Lower lobe of right lung (tissue), 2 donors: ENCODE data around the gene MYO15B. TPM values are rescaled to one million over a fixed set of nuclear protein-coding genes. Genes with fewer than 3 reads are reported as not detected.
A peak's percentile ranks its signal among the peaks of the same experiment; 100 is the strongest.

Source experiments
- ATAC-seq, 2 donors: fragments of 200-7000 bp; cut with Tn5 transposase; one replicate each; pipeline ENCODE4 v1.9.1; 2020 to 2022; ENCODE audit warnings: mild to moderate bottlenecking in 2 of 2, moderate library complexity in 2 of 2
- DNase-seq: peaks from one replicate; pipeline ENCODE4 v3.0.0-alpha.2; 2020
- H3K27ac ChIP-seq: fragments of 200-600 bp; one replicate; pipeline ENCODE4 v1.8.0; 2022
- H3K27me3 ChIP-seq: fragments of 200-600 bp; one replicate; pipeline ENCODE4 v1.8.0; 2022; ENCODE audit warnings: low read depth
- H3K36me3 ChIP-seq: fragments of 200-600 bp; one replicate; pipeline ENCODE4 v1.8.0; 2022; ENCODE audit warnings: mild to moderate bottlenecking
- H3K4me1 ChIP-seq: fragments of 200-600 bp; one replicate; pipeline ENCODE4 v1.8.0; 2022
- H3K4me3 ChIP-seq: fragments of 200-600 bp; one replicate; pipeline ENCODE4 v1.8.0; 2022; ENCODE audit warnings: mild to moderate bottlenecking
- H3K9me3 ChIP-seq: fragments of 200-600 bp; one replicate; pipeline ENCODE4 v1.8.0; 2022
- intact Hi-C: fragments of 100-400 bp; cut with DNase I; formaldehyde crosslinking; loops from one replicate; pipeline ENCODE4 v1.11.0; 2022
- total RNA-seq: library from RNA; stranded (reverse); fragmentation: NEBNext Ultra II Directional; extraction: Animal tissue kit (Norgen Biotek cat#: 25700); gene quantifications from one replicate; pipeline ENCODE4 v1.2.1, GENCODE V29; 2021
- TF ChIP-seq, protein P1 (sequence below): fragments of 200-600 bp; IDR thresholded peaks from one replicate; pipeline ENCODE4 v1.8.0; 2022; ENCODE audit warnings: antibody characterized with exemption, mild to moderate bottlenecking
- donor health status: DM: no; HTN: yes; CAD: no; lungs with severe emphysema.

Gene MYO15B
- total RNA-seq, 1 donor from 2014 or later = 181 TPM

DNA sequence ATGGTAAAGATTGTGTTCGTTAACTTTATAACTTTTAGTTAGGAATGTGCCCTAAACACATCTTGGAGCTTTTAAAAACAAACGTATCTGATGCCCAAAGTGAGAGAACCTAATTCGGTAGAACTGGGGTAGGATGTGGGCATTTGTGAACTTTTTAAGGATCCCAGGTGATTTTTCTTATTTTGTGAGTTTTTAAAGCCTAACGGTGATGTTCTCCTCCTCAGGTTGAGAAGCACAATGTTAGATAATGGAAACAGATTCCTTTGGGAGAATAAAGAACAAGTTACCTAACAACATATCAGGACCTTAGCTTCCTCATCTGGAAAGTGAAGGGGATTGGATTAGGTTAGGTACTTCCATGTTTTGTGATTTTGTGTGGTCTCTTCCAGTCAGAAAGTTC lies 80.2 kb downstream of the MYO15B start:
- TF ChIP-seq, protein P1, sequence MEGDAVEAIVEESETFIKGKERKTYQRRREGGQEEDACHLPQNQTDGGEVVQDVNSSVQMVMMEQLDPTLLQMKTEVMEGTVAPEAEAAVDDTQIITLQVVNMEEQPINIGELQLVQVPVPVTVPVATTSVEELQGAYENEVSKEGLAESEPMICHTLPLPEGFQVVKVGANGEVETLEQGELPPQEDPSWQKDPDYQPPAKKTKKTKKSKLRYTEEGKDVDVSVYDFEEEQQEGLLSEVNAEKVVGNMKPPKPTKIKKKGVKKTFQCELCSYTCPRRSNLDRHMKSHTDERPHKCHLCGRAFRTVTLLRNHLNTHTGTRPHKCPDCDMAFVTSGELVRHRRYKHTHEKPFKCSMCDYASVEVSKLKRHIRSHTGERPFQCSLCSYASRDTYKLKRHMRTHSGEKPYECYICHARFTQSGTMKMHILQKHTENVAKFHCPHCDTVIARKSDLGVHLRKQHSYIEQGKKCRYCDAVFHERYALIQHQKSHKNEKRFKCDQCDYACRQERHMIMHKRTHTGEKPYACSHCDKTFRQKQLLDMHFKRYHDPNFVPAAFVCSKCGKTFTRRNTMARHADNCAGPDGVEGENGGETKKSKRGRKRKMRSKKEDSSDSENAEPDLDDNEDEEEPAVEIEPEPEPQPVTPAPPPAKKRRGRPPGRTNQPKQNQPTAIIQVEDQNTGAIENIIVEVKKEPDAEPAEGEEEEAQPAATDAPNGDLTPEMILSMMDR = no peak
- DNase-seq = no peak
- H3K4me1 ChIP-seq = peaks cover 28% of the 10 kb centered on the region
- peak overlapping the region; percentile 92 for H3K27ac ChIP-seq
- no peaks in the 10 kb centered on the region for H3K27me3 ChIP-seq
- intact Hi-C loops = no loop called here
- peak overlapping the region; percentile 70 for H3K4me3 ChIP-seq
- H3K36me3 ChIP-seq = peaks cover 51% of the 10 kb centered on the region
- H3K9me3 ChIP-seq = no peaks in the 10 kb centered on the region
- no peak for ATAC-seq

DNA sequence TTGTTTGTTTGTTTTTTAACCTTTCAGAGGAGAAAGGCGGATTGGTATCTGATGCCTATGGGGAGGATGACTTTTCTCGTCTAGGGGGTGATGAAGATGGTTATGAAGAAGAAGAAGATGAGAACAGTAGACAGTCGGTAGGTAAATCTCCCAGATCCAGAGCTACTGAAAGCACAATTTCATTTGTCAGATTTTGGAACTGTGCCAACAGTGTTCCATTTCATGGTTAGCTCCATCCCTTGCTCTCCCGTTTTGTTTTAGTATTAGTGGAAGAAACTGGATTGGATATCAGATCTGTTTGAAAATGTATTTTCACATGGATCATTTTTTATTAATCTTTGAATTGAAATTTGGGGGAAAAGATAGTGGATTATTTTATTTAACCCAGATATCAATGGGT lies 80.9 kb downstream of the MYO15B start:
- Histone ChIP-seq H3K27ac (no peak overlapping the region), H3K4me3 (peak overlapping the region; percentile 70), H3K27me3 (no peaks in the 10 kb centered on the region), H3K36me3 (peaks cover 55% of the 10 kb centered on the region), H3K9me3 (no peaks in the 10 kb centered on the region), H3K4me1 (peaks cover 28% of the 10 kb centered on the region)
- TF ChIP-seq, protein P1 = no peak
- DNase-seq (no peak), ATAC-seq (no peak)
- intact Hi-C loops = no loop called here

DNA sequence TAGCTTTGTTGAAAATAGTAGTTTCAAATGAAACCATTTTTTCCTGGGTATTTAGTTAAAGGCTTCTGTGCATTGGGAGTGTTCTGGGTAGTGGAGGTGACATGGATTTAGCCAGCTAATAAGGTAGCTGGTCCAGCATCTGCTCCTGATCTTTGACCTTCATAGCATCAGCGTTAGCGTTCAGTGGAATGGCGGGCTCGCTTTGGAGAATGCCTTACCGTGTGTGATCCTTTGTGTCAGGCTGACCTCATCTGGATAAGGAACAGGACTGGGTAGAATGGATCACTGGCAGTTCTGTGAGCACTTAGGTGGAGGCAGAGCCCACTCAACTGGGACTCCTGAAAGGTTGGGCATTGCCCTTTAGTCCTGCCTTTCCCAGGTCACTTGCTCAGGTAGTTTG lies 83.3 kb downstream of the MYO15B start:
- no peak overlapping the region for H3K27ac ChIP-seq
- TF ChIP-seq, protein P1 = no peak
- peaks cover 28% of the 10 kb centered on the region for H3K4me1 ChIP-seq
- intact Hi-C loops = no loop called here
- H3K9me3 ChIP-seq = no peaks in the 10 kb centered on the region
- no peak for ATAC-seq
- H3K36me3 ChIP-seq = peaks cover 68% of the 10 kb centered on the region
- no peaks in the 10 kb centered on the region for H3K27me3 ChIP-seq
- no peak overlapping the region for H3K4me3 ChIP-seq
- no peak for DNase-seq

DNA sequence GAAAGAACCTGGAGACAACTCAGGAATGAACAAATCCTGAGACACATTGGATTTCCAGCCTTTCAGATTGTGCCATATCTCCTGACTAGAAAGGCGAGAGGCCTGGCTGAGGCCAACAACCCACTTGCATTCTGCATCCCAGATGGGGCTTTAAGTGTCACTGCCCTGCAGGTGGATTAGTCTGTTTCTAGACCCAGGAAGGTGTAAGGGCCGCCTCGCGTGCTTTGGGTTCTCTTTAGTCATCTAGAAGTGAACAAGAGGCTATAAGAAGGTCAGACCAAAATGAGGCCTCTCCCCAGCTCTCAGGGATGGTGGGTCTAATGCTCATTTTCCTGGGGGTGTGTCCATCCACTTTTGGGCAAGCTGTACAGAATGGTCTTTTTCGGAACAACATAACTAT lies 84.4 kb downstream of the MYO15B start:
- H3K9me3 ChIP-seq = no peaks in the 10 kb centered on the region
- ATAC-seq (no peak), DNase-seq (no peak)
- peaks cover 78% of the 10 kb centered on the region for H3K36me3 ChIP-seq
- no peak overlapping the region for H3K27ac ChIP-seq
- intact Hi-C loops = no loop called here
- peaks cover 19% of the 10 kb centered on the region for H3K4me1 ChIP-seq
- no peak overlapping the region for H3K4me3 ChIP-seq
- TF ChIP-seq, protein P1 = no peak
- H3K27me3 ChIP-seq = no peaks in the 10 kb centered on the region

DNA sequence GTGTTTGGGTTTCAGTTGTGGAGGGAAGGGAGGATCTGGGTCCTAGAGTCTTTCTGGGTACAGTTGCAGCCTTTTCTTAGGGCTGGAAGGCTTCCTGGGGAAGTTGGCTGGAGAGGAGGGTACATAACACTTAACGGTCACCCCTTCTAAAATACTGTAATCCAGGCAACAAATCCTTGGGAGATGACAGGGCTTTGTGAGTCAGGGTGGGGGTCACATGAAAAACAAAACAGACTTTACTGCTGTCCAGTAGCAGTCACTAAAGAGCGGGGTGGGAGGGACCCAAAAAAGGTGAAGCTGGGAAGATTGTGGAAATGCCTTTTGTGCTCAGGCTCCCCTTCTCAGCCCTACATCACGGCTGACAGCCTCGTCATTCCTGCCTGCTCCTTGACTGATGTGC lies 85.9 kb downstream of the MYO15B start:
- DNase-seq (no peak), ATAC-seq (no peak)
- intact Hi-C loops = no loop called here
- Histone ChIP-seq H3K4me1 (peaks cover 11% of the 10 kb centered on the region), H3K9me3 (no peaks in the 10 kb centered on the region), H3K4me3 (no peak overlapping the region), H3K27me3 (no peaks in the 10 kb centered on the region), H3K36me3 (peaks cover 84% of the 10 kb centered on the region), H3K27ac (no peak overlapping the region)
- TF ChIP-seq, protein P1 = no peak

Other genes with a start within 250 kb of the MYO15B start
- gene GRB2, start 182.1 kb upstream of the MYO15B start, total RNA-seq = 181 TPM
- gene TMEM94, start 131.2 kb upstream of the MYO15B start, total RNA-seq = 89.5 TPM
- 68.8 TPM for gene CASKIN2, start 72.3 kb upstream of the MYO15B start, total RNA-seq
- gene TSEN54, start 71.3 kb upstream of the MYO15B start, total RNA-seq = 20.4 TPM
- 111 TPM for gene LLGL2, start 62.1 kb upstream of the MYO15B start, total RNA-seq
- 2.7 TPM for gene SMIM5, start 45.6 kb downstream of the MYO15B start, total RNA-seq
- gene RECQL5, start 79.4 kb downstream of the MYO15B start, total RNA-seq = 39.4 TPM
- 73.0 TPM for gene SAP30BP, start 79.5 kb downstream of the MYO15B start, total RNA-seq
- 34.7 TPM for gene ITGB4, start 133.7 kb downstream of the MYO15B start, total RNA-seq
- 34.0 TPM for gene GALK1, start 177.4 kb downstream of the MYO15B start, total RNA-seq
- 31.1 TPM for gene UNK, start 197.0 kb downstream of the MYO15B start, total RNA-seq